GM12878 (cell line): ENCODE data around the gene LRTM2. TPM values are rescaled to one million over a fixed set of nuclear protein-coding genes. Genes with fewer than 3 reads are reported as not detected.

Experiments used
- ATAC-seq: fragments of 200-7000 bp; cut with Tn5 transposase; 3 replicates; pipeline ENCODE4 v1.9.1; 2020; ENCODE audit warnings: mild to moderate bottlenecking, moderate library complexity
- BruUV-seq: library from RNA; stranded (reverse); fragments of 400-500 nt; replicated peaks from 2 replicates; lab custom pipeline; 2021; lab: Mats Ljungman, UMichigan
- CTCF ChIA-PET: fragments of 300-600 bp; sonication (Branson Sonifier 250); formaldehyde crosslinking; extraction: SDS; loops from one replicate; lab custom pipeline; 2021; ENCODE audit warnings: inconsistent platforms; lab: Yijun Ruan, JAX
- POLR2A ChIA-PET: fragments of 350-600 bp; formaldehyde crosslinking; extraction: SDS; loops from one replicate; lab custom pipeline; 2021; ENCODE audit warnings: inconsistent platforms; lab: Charles Lee
- RAD21 ChIA-PET: fragments of 300-600 bp; sonication (Branson Sonifier 250); formaldehyde crosslinking; loops from one replicate; lab custom pipeline; 2023; ENCODE audit warnings: antibody characterized with exemption; ENCODE audit not compliant: unreplicated experiment; lab: Charles Lee
- SMC1A ChIA-PET: fragments of 300-600 bp; sonication (Branson Sonifier 250); formaldehyde crosslinking; loops from one replicate; lab custom pipeline; 2023; ENCODE audit not compliant: unreplicated experiment, uncharacterized antibody; lab: Charles Lee
- DNase-seq: peaks from one replicate; pipeline ENCODE4 v3.0.0-alpha.2; 2011; ENCODE audit warnings: low read depth, low spot score
- FAIRE-seq: peaks from 3 replicates; lab custom pipeline; 2011; peaks lifted over from hg19 to GRCh38; lab: Jason Lieb, UNC
- H2AFZ ChIP-seq: 2 replicates; pipeline ENCODE4 v1.6.0; 2011; ENCODE audit warnings: low read depth, low read length, control low read depth; ENCODE audit not compliant: control insufficient read depth
- H3K27ac ChIP-seq: 2 replicates; pipeline ENCODE4 v1.5.1; 2011; ENCODE audit warnings: control low read depth; ENCODE audit not compliant: control insufficient read depth, insufficient read depth
- H3K27me3 ChIP-seq, 2 experiments: replicated peaks in 1 of 2; 2 replicates each; pipeline versions ENCODE4 v1.6.0 to v1.6.1; 2011; ENCODE audit warnings: low read length in 1 of 2; ENCODE audit not compliant: control insufficient read depth in 2 of 2, insufficient read depth in 2 of 2
- H3K36me3 ChIP-seq, 2 experiments: 2 replicates each; pipeline ENCODE4 v1.5.1; 2011; ENCODE audit warnings: low read length in 1 of 2; ENCODE audit not compliant: control insufficient read depth in 2 of 2, insufficient read depth in 2 of 2
- H3K4me1 ChIP-seq: 2 replicates; pipeline ENCODE4 v1.6.1; 2011; ENCODE audit warnings: mild to moderate bottlenecking, low read length, moderate library complexity, mixed read lengths; ENCODE audit not compliant: control insufficient read depth, insufficient read depth
- H3K4me2 ChIP-seq: 2 replicates; pipeline ENCODE4 v1.6.0; 2011; ENCODE audit warnings: control low read depth; ENCODE audit not compliant: control insufficient read depth, insufficient read depth
- H3K4me3 ChIP-seq: fragments of 200-600 bp; sonication (generic); 2 replicates; pipeline ENCODE4 v1.5.1; 2016
- H3K79me2 ChIP-seq: 2 replicates; pipeline ENCODE4 v1.6.0; 2011; ENCODE audit warnings: low read length; ENCODE audit not compliant: control insufficient read depth, insufficient read depth
- H3K9ac ChIP-seq: 2 replicates; pipeline ENCODE4 v1.8.0; 2011; ENCODE audit warnings: low read length, control low read depth, mixed read lengths; ENCODE audit not compliant: control insufficient read depth, insufficient read depth
- H3K9me3 ChIP-seq: replicated peaks from 3 replicates; pipeline ENCODE4 v1.5.1; 2011; ENCODE audit warnings: mild to moderate bottlenecking, low read length; ENCODE audit not compliant: control insufficient read depth, insufficient read depth
- H4K20me1 ChIP-seq: 2 replicates; pipeline ENCODE4 v1.6.0; 2011; ENCODE audit not compliant: control insufficient read depth, insufficient read depth
- CBX3 ChIP-seq: fragments of 200-600 bp; sonication (generic); IDR thresholded peaks from 2 replicates; pipeline ENCODE4 v1.6.1; 2016; ENCODE audit warnings: low read depth, borderline replicate concordance
- CEBPB ChIP-seq, 2 experiments: fragments of 150-350 bp in 1 of 2; IDR thresholded peaks; 2 replicates each; pipeline ENCODE4 v1.6.1; 2012 to 2014; ENCODE audit warnings: low read depth in 2 of 2, low read length in 2 of 2, borderline replicate concordance in 1 of 2, inconsistent platforms in 1 of 2
- MEF2A ChIP-seq: IDR thresholded peaks from 2 replicates; pipeline ENCODE4 v1.6.1; 2011; ENCODE audit warnings: low read depth, mild to moderate bottlenecking, low read length, moderate library complexity; ENCODE audit not compliant: insufficient read depth
- MEF2B ChIP-seq: fragments of 450-650 bp; IDR thresholded peaks from 2 replicates; pipeline ENCODE4 v1.6.1; 2018; ENCODE audit warnings: mild to moderate bottlenecking, moderate library complexity; ENCODE audit not compliant: partially characterized antibody, poor library complexity, severe bottlenecking
- MTA2 ChIP-seq: fragments of 450-650 bp; IDR thresholded peaks from 2 replicates; pipeline ENCODE4 v1.6.1; 2016; ENCODE audit warnings: low read depth, mild to moderate bottlenecking, moderate library complexity
- NFXL1 ChIP-seq: fragments of 450-650 bp; IDR thresholded peaks from 2 replicates; pipeline ENCODE4 v1.6.1; 2017; ENCODE audit warnings: antibody characterized with exemption, mild to moderate bottlenecking, borderline replicate concordance
- PAX8 ChIP-seq: fragments of 450-650 bp; IDR thresholded peaks from 2 replicates; pipeline ENCODE4 v1.6.1; 2017; ENCODE audit warnings: mild to moderate bottlenecking, moderate library complexity
- SIX5 ChIP-seq: IDR thresholded peaks from 2 replicates; pipeline ENCODE4 v1.6.1; 2011; ENCODE audit warnings: mild to moderate bottlenecking, low read depth, low read length, moderate library complexity; ENCODE audit not compliant: severe bottlenecking
- ZNF384 ChIP-seq: IDR thresholded peaks from 2 replicates; pipeline ENCODE4 v1.6.1; 2012; ENCODE audit warnings: low read depth, mild to moderate bottlenecking, low read length, improper control_type of control experiment, borderline replicate concordance
- WGBS: methylation state at CpG from one replicate; pipeline ENCODE4 v1.1.6; 2016; ENCODE audit warnings: low lambda C conversion rate; ENCODE audit not compliant: insufficient replicate concordance, insufficient coverage; ENCODE audit errors: missing lambda C conversion rate; 5-methylcytosine and 5-hydroxymethylcytosine counted together
- in situ Hi-C: fragments of 300-500 bp; cut with MboI; formaldehyde crosslinking; loops from 9 replicates; pipeline ENCODE4 v1.14.3; 2018; ENCODE audit warnings: mixed read lengths
- intact Hi-C: fragments of 100-400 bp; cut with micrococcal nuclease; formaldehyde crosslinking; loops from one replicate; pipeline ENCODE4 v1.14.2; 2022; ENCODE audit not compliant: unreplicated experiment
- polyA plus RNA-seq, 11 experiments: library from polyadenylated mRNA; depleted of rRNA in 4 of 11; unstranded in 6 of 11; stranded (reverse) in 5 of 11; fragments of >200 nt; fragmentation: Nextera tagmentation in 4 of 11; fragmentation: Illumina TruSeq in 1 of 11; extraction: Ambion mirVana in 4 of 11; extraction: Trizol in 1 of 11; gene quantifications; 1 replicate in 1 of 11; 2 replicates in 10 of 11; pipeline versions ENCODE4 v1.2.1 to v1.2.3, GENCODE V29; 2011 to 2016; ENCODE audit warnings: inconsistent platforms in 2 of 11, missing spikeins in 2 of 11, low read depth in 1 of 11
- total RNA-seq, 4 experiments: library from RNA; depleted of rRNA in 3 of 4; stranded (reverse); fragments of >200 nt in 3 of 4; fragmentation: Illumina TruSeq in 1 of 4; extraction: Trizol in 1 of 4; gene quantifications; 2 replicates each; pipeline versions ENCODE4 v1.2.1 to v1.2.3, GENCODE V29; 2013 to 2021

The LRTM2 gene
- total and polyA plus RNA-seq, 10 of the 15 experiments (the other 5 are each of a cell fraction or from before 2014, with no cell fraction given): 0.05 TPM; not detected in 9

GRCh38 chr12:1847411-1847810, 27.0 kb downstream of the LRTM2 start (continued):
- no peak for TF ChIP-seq MTA2
- no peak for TF ChIP-seq CEBPB (IDR thresholded peaks at IDR 0.05; ENCODE audit: borderline replicate concordance in 1 of 2, low read depth in 2 of 2, low read length in 2 of 2)
- no peak for TF ChIP-seq CBX3

DNA sequence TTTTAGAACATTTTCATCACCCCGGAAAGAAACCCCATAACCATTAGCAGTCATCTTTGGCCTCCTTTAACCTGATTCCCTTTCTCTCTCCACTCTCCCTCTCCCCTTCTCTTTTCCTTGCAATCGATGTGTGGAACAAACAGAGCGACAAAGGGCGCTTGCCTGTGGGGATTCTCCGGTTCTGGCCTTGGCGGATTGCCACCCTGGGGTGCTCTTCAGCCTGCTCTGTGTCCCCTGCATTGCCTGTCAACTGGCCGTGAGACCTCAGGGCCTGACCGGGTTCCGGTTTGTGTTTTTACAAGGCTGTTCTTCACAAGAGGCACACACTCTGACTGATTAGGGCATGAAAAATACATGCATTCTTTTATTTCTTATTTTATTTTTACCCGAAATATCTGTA, 27.8 kb downstream of the LRTM2 start:
- no peak for TF ChIP-seq NFXL1
- no peak for TF ChIP-seq PAX8
- TF ChIP-seq MEF2B: no peak
- no peak for TF ChIP-seq ZNF384
- TF ChIP-seq SIX5: no peak
- no peak for TF ChIP-seq MEF2A
- TF ChIP-seq, all 136 proteins: peak for 0
- no peak for DNase-seq
- Histone ChIP-seq H3K79me2 (no peaks in the 10 kb centered on the region), H3K4me1 (no peaks in the 10 kb centered on the region), H4K20me1 (no peaks in the 10 kb centered on the region), H3K4me2 (no peak overlapping the region), H3K4me3 (no peak overlapping the region), H3K36me3 (no peaks in the 10 kb centered on the region), H3K9ac (no peak overlapping the region), H2AFZ (no peak overlapping the region), H3K27me3 (peaks cover 4% of the 10 kb centered on the region in 2 experiments), H3K27ac (no peak overlapping the region), H3K9me3 (no peaks in the 10 kb centered on the region)
- intact Hi-C loops (no loop called here), in situ Hi-C loops (no loop called here)
- WGBS: 55% methylated on average over 10 of the region's 10 CpGs
- CTCF ChIA-PET: no interaction called here
- SMC1A ChIA-PET: no interaction called here
- RAD21 ChIA-PET: no interaction called here
- POLR2A ChIA-PET: no interaction called here
- ATAC-seq: no peak
- FAIRE-seq: no peak
- BruUV-seq: no TSS peak
